GM12872 (cell line): ENCODE results near the gene CYTH3.

Experiments used
- CTCF ChIP-seq: IDR thresholded peaks from 3 replicates; pipeline ENCODE4 v1.5.1; 2011; ENCODE audit warnings: low read depth, mild to moderate bottlenecking, low read length, moderate library complexity; ENCODE audit not compliant: insufficient read depth

Gene CYTH3

GRCh38 chr7:6142871-6143380, 129.5 kb downstream of the CYTH3 start:
- TF ChIP-seq CTCF = no peak

- no peak for TF ChIP-seq CTCF
These were observed 133.0 kb downstream of the CYTH3 start for GRCh38 chr7:6139189-6139996.

GRCh38 chr7:6136475-6136874, 135.9 kb downstream of the CYTH3 start:
- TF ChIP-seq CTCF = no peak

- no peak for TF ChIP-seq CTCF
These were observed 139.2 kb downstream of the CYTH3 start for GRCh38 chr7:6133249-6133648.

GRCh38 chr7:6130007-6130587, 142.3 kb downstream of the CYTH3 start:
- no peak for TF ChIP-seq CTCF

GRCh38 chr7:6128205-6128604, 144.2 kb downstream of the CYTH3 start:
- TF ChIP-seq CTCF = no peak

GRCh38 chr7:6127110-6127490, 145.3 kb downstream of the CYTH3 start:
- TF ChIP-seq CTCF = no peak
